K562 treated with DMSO at 1 percent for 12 hours (cell line): ENCODE data around the gene ATP8A1. TPM values are rescaled to one million over a fixed set of nuclear protein-coding genes. Genes with fewer than 3 reads are reported as not detected.

Experiments
- total RNA-seq: library from RNA; unstranded; fragments of 300-600 nt; gene quantifications from 2 replicates; pipeline ENCODE4 v1.2.3, GENCODE V29; 2022; ENCODE audit not compliant: insufficient read depth

ATP8A1 gene
- 0.25 TPM in 1 of 2 replicates, not detected in the other for total RNA-seq

GRCh38 chr4:42656944-42657792 is at the start of gene ATP8A1:
ATP8A1 (minus strand) TSS chr4:42657105; CDS start chr4:42656873, 232 bp downstream.

GRCh38 chr4:42396752-42397634 is 259.9 kb downstream of the ATP8A1 start, which contains the start of gene SHISA3:
SHISA3 (plus strand) TSS chr4:42397488; CDS start chr4:42398057, 569 bp downstream.

Other genes with a start within 250 kb of the ATP8A1 start
- gene GRXCR1, start 235.6 kb upstream of the ATP8A1 start, total RNA-seq, result not detected in 2 replicates